Measurements from ENCODE around the gene TAF1C. TPM values are rescaled to one million over a fixed set of nuclear protein-coding genes. Genes with fewer than 3 reads are reported as not detected.
A peak's percentile ranks its signal among the peaks of the same experiment; 100 is the strongest.

TAF1C gene
- polyA plus RNA-seq, 2 of the 4 experiments (the other 2 are of a cell fraction): 13.2 to 38.6 TPM

DNA sequence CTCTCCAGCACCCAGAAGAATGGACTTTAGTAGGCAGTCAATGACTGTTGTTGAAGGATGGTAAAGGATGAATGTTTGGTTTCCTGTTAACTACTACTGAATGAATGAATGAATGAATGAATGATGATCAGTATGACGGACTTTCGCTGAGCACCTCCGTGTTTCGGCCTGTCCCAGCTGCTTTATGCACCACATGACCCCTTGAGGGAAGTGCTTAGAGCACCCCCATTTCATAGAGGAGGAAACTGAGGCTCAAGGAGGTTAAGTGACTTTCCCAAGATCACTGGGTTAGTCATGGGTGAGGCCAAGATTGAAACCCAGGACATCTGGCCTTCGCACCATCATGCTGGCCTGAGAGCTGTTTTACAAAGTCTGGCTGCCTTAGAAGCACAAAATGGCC, 46.1 kb upstream of the TAF1C start:
- H3K9me3 ChIP-seq: no peaks in the 10 kb centered on the region
- H3K4me2 ChIP-seq: no peak overlapping the region
- FAIRE-seq (no peak), ATAC-seq (no peak), DNase-seq (ENCODE audit: low read depth in 1 of 2, low spot score in 1 of 2) (no peak)
- ChIA-PET POLR2A (interaction anchor here (0.7 kb wide), 1 partner anchor 29 kb away, joined by 3 read pairs; no protein-coding TSS in a partner anchor), CTCF (interaction anchor here (0.6 to 3.8 kb wide), 7 partner anchors 14 to 319 kb away, joined by 3 to 14 read pairs (median 3); partner anchors contain the start of gene TAF1C)
- TF ChIP-seq POLR2A (IDR thresholded peaks at IDR 0.05; ENCODE audit: low read length): no peak
- TF ChIP-seq EHF (CRISPR knock-in tag; IDR thresholded peaks at IDR 0.05): no peak
- TF ChIP-seq KDM1A (IDR thresholded peaks at IDR 0.05; ENCODE audit: low read depth): no peak
- no peak for TF ChIP-seq NR3C1 (IDR thresholded peaks at IDR 0.05)
- no peak for TF ChIP-seq TP53 (CRISPR knock-in tag; IDR thresholded peaks at IDR 0.05)
- no peak for TF ChIP-seq HOXB5 (CRISPR knock-in tag; IDR thresholded peaks at IDR 0.05)
- TF ChIP-seq, protein P1, sequence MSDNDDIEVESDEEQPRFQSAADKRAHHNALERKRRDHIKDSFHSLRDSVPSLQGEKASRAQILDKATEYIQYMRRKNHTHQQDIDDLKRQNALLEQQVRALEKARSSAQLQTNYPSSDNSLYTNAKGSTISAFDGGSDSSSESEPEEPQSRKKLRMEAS (IDR thresholded peaks at IDR 0.05): no peak
- TF ChIP-seq JUN (IDR thresholded peaks at IDR 0.05): no peak
- no peak for TF ChIP-seq CHD4 (IDR thresholded peaks at IDR 0.05; ENCODE audit: borderline replicate concordance)
- TF ChIP-seq CBX8 (IDR thresholded peaks at IDR 0.05): no peak
- TF ChIP-seq POLR2AphosphoS2 (conservative IDR thresholded peaks at IDR 0.05; ENCODE audit: low read length): no peak
- no peak for TF ChIP-seq RAD21 (conservative IDR thresholded peaks at IDR 0.05 in 1 of 2, IDR thresholded peaks at IDR 0.05 in 1 of 2)
- TF ChIP-seq, protein P2, sequence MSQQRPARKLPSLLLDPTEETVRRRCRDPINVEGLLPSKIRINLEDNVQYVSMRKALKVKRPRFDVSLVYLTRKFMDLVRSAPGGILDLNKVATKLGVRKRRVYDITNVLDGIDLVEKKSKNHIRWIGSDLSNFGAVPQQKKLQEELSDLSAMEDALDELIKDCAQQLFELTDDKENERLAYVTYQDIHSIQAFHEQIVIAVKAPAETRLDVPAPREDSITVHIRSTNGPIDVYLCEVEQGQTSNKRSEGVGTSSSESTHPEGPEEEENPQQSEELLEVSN (IDR thresholded peaks at IDR 0.05; ENCODE audit: borderline replicate concordance, low read depth): no peak
- no peak for TF ChIP-seq ZFP36 (IDR thresholded peaks at IDR 0.05; ENCODE audit: borderline replicate concordance, partially characterized antibody)
- no peak for TF ChIP-seq NPAS2 (CRISPR knock-in tag; IDR thresholded peaks at IDR 0.05; ENCODE audit: borderline replicate concordance)
- WGBS (ENCODE audit: missing lambda C conversion rate): 92% methylated on average over 5 of the region's 5 CpGs
- H3K4me1 ChIP-seq: peaks cover 14% of the 10 kb centered on the region
- no peak overlapping the region for H3K4me3 ChIP-seq
- no peak overlapping the region for H3K27ac ChIP-seq

DNA sequence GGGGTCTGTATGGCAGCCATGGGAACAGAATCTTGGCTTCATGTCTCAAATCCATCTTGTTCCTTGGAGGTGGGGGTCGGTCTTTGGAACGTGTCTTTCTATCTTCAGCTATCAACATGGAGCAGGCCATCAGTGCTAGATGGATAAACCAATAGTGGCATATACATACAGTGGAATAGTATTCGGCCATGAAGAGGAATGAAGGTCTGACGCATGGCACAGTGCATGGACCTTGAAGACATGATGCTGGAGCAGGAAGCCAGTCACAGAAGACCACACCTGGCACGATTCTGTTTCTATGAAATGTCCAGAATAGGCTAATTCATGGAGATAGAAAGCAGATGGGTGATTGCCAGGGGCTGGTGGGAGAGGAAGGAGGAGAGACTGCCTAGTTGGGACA, 45.2 kb upstream of the TAF1C start:
- POLR2A ChIA-PET: no interaction called here
- CTCF ChIA-PET: interaction anchor here (0.6 to 3.8 kb wide), 7 partner anchors 11 to 374 kb away, joined by 3 to 14 read pairs (median 3); partner anchors contain the start of gene TAF1C
- peaks cover 20% of the 10 kb centered on the region for H3K4me1 ChIP-seq
- no peak overlapping the region for H3K4me2 ChIP-seq
- ATAC-seq (no peak), FAIRE-seq (no peak), DNase-seq (ENCODE audit: low read depth in 1 of 2, low spot score in 1 of 2) (no peak)
- H3K4me3 ChIP-seq: no peak overlapping the region
- WGBS (ENCODE audit: missing lambda C conversion rate): 78% methylated on average over 5 of the region's 5 CpGs
- peak overlapping the region in 1 of 2 experiments; percentile 2; a peak in 1 of 6 replicates for H3K27ac ChIP-seq
- TF ChIP-seq RFX5 (IDR thresholded peaks at IDR 0.05) (no peak), CBX8 (IDR thresholded peaks at IDR 0.05) (no peak)
- no peaks in the 10 kb centered on the region for H3K9me3 ChIP-seq

DNA sequence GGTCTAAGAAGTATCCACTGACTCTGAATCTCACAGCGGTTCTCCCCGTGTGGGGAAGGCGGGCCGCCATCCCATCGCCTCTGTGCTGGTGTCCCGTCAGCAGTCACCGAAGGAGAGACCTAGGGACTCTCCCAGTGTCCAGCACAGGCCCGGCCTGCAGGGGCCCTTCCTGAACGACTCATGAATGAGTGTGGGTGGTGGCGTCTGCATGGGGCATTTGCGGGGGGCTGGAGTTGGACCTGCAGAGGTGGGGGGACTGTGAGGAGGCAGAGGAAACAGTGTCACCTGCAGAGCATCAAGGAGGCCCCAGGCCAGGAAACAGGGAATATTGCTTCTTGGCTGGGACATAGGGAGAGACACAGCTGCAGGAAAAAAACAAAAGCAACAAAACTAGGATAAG, 42.6 kb upstream of the TAF1C start:
- FAIRE-seq (no peak), DNase-seq (ENCODE audit: low read depth in 1 of 2, low spot score in 1 of 2) (no peak), ATAC-seq (no peak)
- CTCF ChIA-PET: interaction anchor here (0.6 to 1.5 kb wide), 6 partner anchors 11 to 255 kb away, joined by 3 to 4 read pairs (median 3); no protein-coding TSS in a partner anchor
- TF ChIP-seq POLR2A (IDR thresholded peaks at IDR 0.05; ENCODE audit: low read length) (no peak), ZFP36 (IDR thresholded peaks at IDR 0.05; ENCODE audit: borderline replicate concordance, partially characterized antibody) (no peak), EHMT2 (IDR thresholded peaks at IDR 0.05; ENCODE audit: low read depth) (no peak), TFCP2L1 (CRISPR knock-in tag; IDR thresholded peaks at IDR 0.05) (no peak), RAD21 (conservative IDR thresholded peaks at IDR 0.05 in 1 of 2, IDR thresholded peaks at IDR 0.05 in 1 of 2) (no peak), ZSCAN20 (CRISPR knock-in tag; IDR thresholded peaks at IDR 0.05) (no peak), FOSL2 (IDR thresholded peaks at IDR 0.05) (no peak), FOSL2 (CRISPR knock-in tag; IDR thresholded peaks at IDR 0.05) (no peak), HEYL (CRISPR knock-in tag; IDR thresholded peaks at IDR 0.05) (no peak)
- TF ChIP-seq, protein P3, sequence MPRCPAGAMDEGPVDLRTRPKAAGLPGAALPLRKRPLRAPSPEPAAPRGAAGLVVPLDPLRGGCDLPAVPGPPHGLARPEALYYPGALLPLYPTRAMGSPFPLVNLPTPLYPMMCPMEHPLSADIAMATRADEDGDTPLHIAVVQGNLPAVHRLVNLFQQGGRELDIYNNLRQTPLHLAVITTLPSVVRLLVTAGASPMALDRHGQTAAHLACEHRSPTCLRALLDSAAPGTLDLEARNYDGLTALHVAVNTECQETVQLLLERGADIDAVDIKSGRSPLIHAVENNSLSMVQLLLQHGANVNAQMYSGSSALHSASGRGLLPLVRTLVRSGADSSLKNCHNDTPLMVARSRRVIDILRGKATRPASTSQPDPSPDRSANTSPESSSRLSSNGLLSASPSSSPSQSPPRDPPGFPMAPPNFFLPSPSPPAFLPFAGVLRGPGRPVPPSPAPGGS (IDR thresholded peaks at IDR 0.05): no peak
- TF ChIP-seq, protein P4, sequence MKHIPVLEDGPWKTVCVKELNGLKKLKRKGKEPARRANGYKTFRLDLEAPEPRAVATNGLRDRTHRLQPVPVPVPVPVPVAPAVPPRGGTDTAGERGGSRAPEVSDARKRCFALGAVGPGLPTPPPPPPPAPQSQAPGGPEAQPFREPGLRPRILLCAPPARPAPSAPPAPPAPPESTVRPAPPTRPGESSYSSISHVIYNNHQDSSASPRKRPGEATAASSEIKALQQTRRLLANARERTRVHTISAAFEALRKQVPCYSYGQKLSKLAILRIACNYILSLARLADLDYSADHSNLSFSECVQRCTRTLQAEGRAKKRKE (CRISPR knock-in tag; IDR thresholded peaks at IDR 0.05; ENCODE audit: low read depth): no peak
- Histone ChIP-seq H3K4me3 (no peak overlapping the region), H3K9me3 (no peaks in the 10 kb centered on the region), H3K27ac (peak overlapping the region; percentile 83 to 92; a peak in 5 of 6 replicates), H3K4me2 (no peak overlapping the region; the same call in 2 of the 3 replicates), H3K4me1 (peaks cover 20% of the 10 kb centered on the region)
- POLR2A ChIA-PET: no interaction called here
- 97% methylated on average over 8 of the region's 11 CpGs for WGBS (ENCODE audit: missing lambda C conversion rate)
